Measurements from ENCODE around the gene XPO6. TPM values are rescaled to one million over a fixed set of nuclear protein-coding genes. Genes with fewer than 3 reads are reported as not detected.

XPO6 gene
- total RNA-seq, 2 experiments from 2014 or later: 204 to 267 TPM

DNA sequence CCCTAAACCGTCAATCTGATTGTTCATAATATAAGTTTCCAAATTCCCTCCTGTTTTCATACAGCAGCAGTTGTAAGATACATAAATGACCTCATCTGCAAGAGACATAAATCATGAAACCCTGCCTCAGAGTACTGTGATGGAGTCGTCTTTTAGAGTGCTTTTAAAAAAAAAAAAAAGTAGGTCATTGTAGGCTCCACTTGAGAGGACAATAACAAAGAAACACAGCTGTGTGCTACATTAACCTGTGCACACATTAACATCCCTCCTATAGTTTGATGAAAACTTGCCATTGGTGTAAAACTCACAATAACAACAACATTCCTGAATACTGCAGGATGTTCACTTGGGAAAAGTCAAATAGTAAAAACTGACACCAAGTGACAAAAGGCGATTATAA is 56.5 kb downstream of the XPO6 start:
- DNase-seq (no peak), ATAC-seq (no peak)
- Mint-ChIP-seq H3K36me3 (peaks cover 67% of the 10 kb centered on the region), H3K27me3 (no peaks in the 10 kb centered on the region), H3K4me3 (no peak overlapping the region), H3K27ac (peak overlapping the region; percentile 24), H3K4me1 (peaks cover 47% of the 10 kb centered on the region), H3K9me3 (ENCODE audit: low read depth) (no peaks in the 10 kb centered on the region)
- CTCF ChIA-PET: interaction anchor here (0.7 kb wide), 1 partner anchor 77 kb away, joined by 3 read pairs; no protein-coding TSS in a partner anchor

DNA sequence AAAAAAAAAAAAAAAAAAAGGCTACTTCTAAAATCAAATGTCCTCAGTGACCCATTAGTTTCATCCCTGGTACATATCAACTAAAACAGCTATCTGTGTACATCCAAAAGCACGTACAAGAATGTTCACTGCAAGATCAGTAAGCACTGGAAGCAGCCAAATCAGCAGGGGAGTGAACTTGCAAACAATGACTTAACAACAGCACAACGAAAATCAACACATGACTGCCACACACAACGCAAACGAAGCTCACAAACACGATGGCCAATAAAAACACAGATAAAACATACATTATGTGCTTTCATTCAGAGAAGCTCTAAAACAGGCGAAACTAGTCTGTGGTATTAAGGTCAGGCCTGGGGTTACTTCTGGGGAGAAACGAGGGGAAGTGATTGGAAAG is 60.6 kb downstream of the XPO6 start:
- CTCF ChIA-PET: interaction anchor here (1.3 to 1.8 kb wide), 3 partner anchors 13 to 58 kb away, joined by 4 to 8 read pairs (median 4); no protein-coding TSS in a partner anchor
- H3K27ac Mint-ChIP-seq: peak overlapping the region; percentile 32
- H3K36me3 Mint-ChIP-seq: peaks cover 78% of the 10 kb centered on the region
- peaks cover 60% of the 10 kb centered on the region for H3K4me1 Mint-ChIP-seq
- no peak for DNase-seq
- H3K9me3 Mint-ChIP-seq (ENCODE audit: low read depth): no peaks in the 10 kb centered on the region
- ATAC-seq: no peak
- H3K27me3 Mint-ChIP-seq: no peaks in the 10 kb centered on the region
- no peak overlapping the region for H3K4me3 Mint-ChIP-seq

DNA sequence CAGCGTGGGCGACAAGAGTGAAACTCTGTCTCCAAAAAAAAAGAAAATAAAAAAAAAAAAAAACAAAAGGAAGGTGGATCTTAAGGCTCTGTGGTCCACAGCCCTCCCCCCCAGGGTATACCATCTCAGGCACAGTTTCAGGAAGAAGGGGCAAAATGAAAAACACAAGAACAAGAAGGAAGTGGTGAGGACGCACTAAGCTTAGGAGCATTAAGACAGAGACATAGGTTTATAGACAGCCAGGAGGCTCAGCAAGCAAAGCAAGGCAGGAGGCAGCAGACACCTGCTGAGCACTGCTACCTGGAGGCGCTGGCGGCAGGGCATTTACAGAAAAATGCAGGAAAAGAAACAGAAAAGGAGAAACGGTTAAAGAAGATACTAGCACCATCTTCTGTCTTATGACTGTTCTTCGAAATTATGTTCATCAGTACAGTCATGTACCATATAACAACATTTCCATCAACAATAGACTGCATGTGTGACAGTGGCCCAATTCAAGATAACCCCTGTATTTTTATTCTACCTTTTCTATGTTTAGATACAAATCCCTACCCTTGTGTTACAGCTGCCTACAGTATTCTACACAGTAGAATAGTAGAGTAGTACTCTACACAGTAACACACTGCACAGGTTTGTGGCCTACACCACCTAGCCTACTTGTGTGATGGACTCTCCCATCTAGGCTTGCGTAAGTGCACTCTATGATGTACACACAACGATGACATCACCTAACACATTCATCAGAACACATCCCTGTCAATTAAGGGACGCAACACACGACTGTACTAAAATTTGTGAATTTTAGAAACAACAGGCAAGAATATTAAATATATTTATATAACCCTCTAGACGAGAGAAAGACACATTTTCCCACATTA is 62.5 kb downstream of the XPO6 start:
- ATAC-seq: peak; percentile 62
- no peak overlapping the region for H3K4me3 Mint-ChIP-seq
- DNase-seq: no peak
- H3K27ac Mint-ChIP-seq: peak overlapping the region; percentile 85
- H3K27me3 Mint-ChIP-seq: no peaks in the 10 kb centered on the region
- H3K9me3 Mint-ChIP-seq (ENCODE audit: low read depth): no peaks in the 10 kb centered on the region
- CTCF ChIA-PET: interaction anchor here (0.6 to 1.2 kb wide), 6 partner anchors 8 to 69 kb away, joined by 3 to 5 read pairs (median 3); no protein-coding TSS in a partner anchor
- peaks cover 74% of the 10 kb centered on the region for H3K36me3 Mint-ChIP-seq
- H3K4me1 Mint-ChIP-seq: peaks cover 55% of the 10 kb centered on the region

DNA sequence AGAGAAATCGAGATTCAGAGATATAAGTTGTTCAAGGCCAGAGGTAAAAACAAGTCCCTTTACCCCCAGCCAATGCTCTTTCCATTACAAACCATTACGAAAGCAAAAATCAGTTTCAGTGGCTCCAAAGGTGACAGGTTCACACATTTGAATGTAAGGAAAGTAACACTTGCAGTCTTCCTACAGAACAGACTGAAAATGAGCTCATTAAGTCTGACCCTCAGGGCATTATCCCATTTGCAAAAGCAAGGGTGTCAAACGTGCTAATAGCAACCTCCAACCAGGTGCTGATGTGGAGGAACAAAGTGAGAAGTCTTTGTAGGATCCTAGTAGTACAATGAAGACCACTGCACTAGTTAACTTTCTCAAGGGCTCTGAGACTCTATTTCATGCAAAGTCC is 65.2 kb downstream of the XPO6 start:
- DNase-seq (no peak), ATAC-seq (no peak)
- Mint-ChIP-seq H3K9me3 (ENCODE audit: low read depth) (no peaks in the 10 kb centered on the region), H3K4me1 (peaks cover 72% of the 10 kb centered on the region), H3K27me3 (no peaks in the 10 kb centered on the region), H3K36me3 (peaks cover 62% of the 10 kb centered on the region), H3K27ac (peak overlapping the region; percentile 35), H3K4me3 (no peak overlapping the region)
- CTCF ChIA-PET: no interaction called here

DNA sequence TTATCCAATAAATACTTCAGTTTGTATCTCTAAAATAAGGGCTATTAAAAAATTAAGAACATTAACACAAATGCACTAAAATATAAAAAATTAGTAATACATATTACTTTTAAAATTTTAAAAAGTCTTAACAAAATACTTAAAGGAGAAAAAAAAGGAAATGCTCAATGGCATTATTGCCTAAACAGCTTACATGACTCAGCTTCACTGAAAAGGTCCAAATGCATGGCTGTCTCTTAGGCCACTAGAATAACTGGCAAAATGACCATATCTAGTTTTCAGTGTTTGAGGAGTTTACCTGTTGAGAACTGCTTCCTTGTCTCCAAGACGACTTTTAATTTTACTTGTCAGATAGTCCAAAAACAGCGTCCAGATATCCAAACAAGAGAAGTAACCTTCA is 66.0 kb downstream of the XPO6 start:
- CTCF ChIA-PET: interaction anchor here (0.8 kb wide), 1 partner anchor 12 kb away, joined by 3 read pairs; no protein-coding TSS in a partner anchor
- DNase-seq (no peak), ATAC-seq (no peak)
- H3K4me3 Mint-ChIP-seq: no peak overlapping the region
- no peaks in the 10 kb centered on the region for H3K27me3 Mint-ChIP-seq
- H3K36me3 Mint-ChIP-seq: peaks cover 57% of the 10 kb centered on the region
- H3K9me3 Mint-ChIP-seq (ENCODE audit: low read depth): no peaks in the 10 kb centered on the region
- peak overlapping the region; percentile 59 for H3K27ac Mint-ChIP-seq
- H3K4me1 Mint-ChIP-seq: peaks cover 72% of the 10 kb centered on the region

DNA sequence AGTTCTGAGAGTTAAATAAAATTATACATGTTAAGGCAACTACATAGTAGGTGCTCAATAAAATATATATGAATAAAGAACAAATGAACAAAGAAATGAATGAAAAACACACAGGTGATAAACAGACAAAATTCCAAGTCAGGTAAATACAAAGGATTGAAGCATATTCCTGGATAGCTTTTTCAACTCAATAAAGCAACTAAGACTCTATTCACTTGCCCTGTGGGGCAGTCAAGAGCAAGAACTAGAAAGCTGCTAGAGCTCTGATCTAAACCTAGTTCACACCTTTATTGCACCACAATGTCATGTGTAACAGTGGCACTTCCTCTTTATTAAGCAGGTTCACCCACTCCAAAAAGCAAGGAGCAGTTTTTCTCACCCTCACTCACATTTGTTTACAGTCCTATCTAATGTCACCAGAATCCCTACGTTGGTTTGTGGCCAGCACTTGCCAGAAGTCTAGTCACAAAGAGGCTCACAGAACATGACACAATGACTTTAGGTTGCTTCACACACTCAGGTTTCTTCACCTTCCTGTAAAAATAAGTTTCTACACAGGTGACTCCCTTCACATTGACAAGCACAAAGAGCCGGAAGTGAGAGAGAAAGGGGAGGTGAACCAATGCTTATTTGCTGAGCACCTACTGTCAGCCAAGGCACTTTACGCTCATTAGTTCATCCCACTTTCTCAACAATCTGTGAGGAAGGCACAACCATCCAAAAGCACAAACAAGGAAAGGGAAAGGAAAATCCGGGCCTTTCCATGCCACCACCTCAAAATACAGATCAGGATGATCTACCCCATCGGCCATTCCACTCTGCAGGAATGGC is 70.8 kb downstream of the XPO6 start:
- Mint-ChIP-seq H3K4me3 (peak overlapping the region; percentile 73), H3K27ac (peak overlapping the region; percentile 99), H3K9me3 (ENCODE audit: low read depth) (no peaks in the 10 kb centered on the region), H3K27me3 (no peaks in the 10 kb centered on the region), H3K4me1 (peaks cover 73% of the 10 kb centered on the region), H3K36me3 (peaks cover 43% of the 10 kb centered on the region)
- CTCF ChIA-PET: interaction anchor here (0.9 to 6.3 kb wide), 16 partner anchors 8 to 169 kb away, joined by 3 to 64 read pairs (median 4); no protein-coding TSS in a partner anchor
- DNase-seq (peak; percentile 92), ATAC-seq (peak; percentile 73)

DNA sequence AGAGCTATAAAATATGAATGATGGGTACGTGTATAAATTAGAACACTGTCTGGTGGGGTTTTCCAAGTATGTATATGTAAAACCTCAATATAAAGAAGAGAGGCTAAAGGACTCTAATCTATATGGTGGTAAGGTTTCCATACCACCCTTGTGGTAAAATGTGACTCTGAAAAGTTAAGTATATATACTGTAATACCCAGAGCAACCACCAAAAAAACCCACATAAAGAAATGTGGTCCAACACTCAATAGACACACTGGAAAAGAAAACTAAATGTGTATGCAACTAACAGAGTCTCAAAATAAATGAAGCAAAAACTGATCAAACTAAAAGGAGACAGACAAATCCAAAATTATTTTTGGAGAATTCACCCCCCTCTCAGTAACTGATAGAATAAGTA is 72.2 kb downstream of the XPO6 start:
- Mint-ChIP-seq H3K27ac (peak overlapping the region; percentile 85), H3K27me3 (no peaks in the 10 kb centered on the region), H3K9me3 (ENCODE audit: low read depth) (no peaks in the 10 kb centered on the region), H3K4me3 (peak overlapping the region; percentile 42), H3K4me1 (peaks cover 68% of the 10 kb centered on the region), H3K36me3 (peaks cover 44% of the 10 kb centered on the region)
- no peak for DNase-seq
- CTCF ChIA-PET: interaction anchor here (1.1 to 6.3 kb wide), 6 partner anchors 14 to 178 kb away, joined by 3 to 64 read pairs (median 6); partner anchors contain the start of gene XPO6
- ATAC-seq: peak; percentile 8

DNA sequence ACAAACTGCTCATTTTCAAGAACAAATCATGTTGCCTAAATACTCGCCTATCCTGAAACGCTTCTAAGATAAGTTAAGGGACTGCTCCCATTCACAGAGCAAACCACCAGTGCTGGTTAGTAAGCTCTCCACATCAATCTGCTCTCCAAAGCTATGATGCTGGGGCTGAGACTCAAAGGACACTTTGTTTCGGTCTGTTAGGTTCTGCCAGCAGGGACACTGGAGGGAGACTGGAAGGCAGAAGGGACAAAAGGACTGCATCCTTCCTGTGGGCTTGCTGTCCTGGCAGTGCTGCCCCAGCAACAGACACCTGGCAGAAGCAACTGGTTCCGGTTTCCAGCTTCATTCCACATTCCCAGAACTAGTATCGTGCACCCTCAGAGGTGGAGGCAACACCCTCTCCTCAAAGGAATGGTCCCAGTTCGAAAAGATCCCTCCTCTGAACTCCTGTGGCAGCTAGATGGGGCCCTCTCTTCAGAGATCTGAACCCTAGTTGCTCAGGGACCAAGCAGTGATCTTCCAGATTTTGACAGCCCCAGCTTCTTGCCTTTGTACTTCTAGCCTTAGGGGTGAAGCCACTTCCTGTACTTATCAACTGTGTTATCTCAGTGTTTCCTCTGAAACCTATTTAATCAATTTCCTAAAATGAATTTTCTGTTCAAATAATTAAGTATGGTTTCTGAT is 74.9 kb downstream of the XPO6 start:
- peaks cover 52% of the 10 kb centered on the region for H3K36me3 Mint-ChIP-seq
- no peaks in the 10 kb centered on the region for H3K9me3 Mint-ChIP-seq (ENCODE audit: low read depth)
- peak; percentile 35 for ATAC-seq
- no peak overlapping the region for H3K4me3 Mint-ChIP-seq
- CTCF ChIA-PET: interaction anchor here (0.7 to 6.3 kb wide), 17 partner anchors 8 to 180 kb away, joined by 3 to 64 read pairs (median 3); no protein-coding TSS in a partner anchor
- peak; percentile 69 for DNase-seq
- H3K27me3 Mint-ChIP-seq: no peaks in the 10 kb centered on the region
- peaks cover 47% of the 10 kb centered on the region for H3K4me1 Mint-ChIP-seq
- H3K27ac Mint-ChIP-seq: peak overlapping the region; percentile 80

DNA sequence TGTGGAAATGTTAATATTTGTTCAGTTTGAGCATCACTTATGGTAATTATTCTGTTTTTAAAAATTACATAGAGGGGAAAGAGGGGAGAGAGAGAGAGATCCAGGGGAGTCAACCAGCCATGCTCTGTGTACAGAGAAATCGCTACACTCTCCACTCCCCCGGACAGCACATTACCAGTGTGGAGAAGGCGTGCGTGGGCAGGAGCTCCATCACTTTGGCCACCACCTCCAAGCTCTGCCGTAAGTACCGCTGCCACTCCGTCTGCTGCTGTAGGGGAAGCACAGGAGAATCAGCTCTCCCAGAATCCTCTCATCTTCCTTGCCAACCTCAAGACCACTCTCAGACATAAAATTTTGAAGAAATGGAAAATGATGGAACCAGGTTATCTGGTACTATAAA is 78.1 kb downstream of the XPO6 start:
- CTCF ChIA-PET: interaction anchor here (0.8 to 1.4 kb wide), 4 partner anchors 77 to 358 kb away, joined by 3 read pairs; partner anchors contain the start of gene CLN3
- H3K36me3 Mint-ChIP-seq: peaks cover 58% of the 10 kb centered on the region
- H3K9me3 Mint-ChIP-seq (ENCODE audit: low read depth): no peaks in the 10 kb centered on the region
- no peak for DNase-seq
- H3K27ac Mint-ChIP-seq: no peak overlapping the region
- H3K4me3 Mint-ChIP-seq: no peak overlapping the region
- peaks cover 23% of the 10 kb centered on the region for H3K4me1 Mint-ChIP-seq
- H3K27me3 Mint-ChIP-seq: no peaks in the 10 kb centered on the region
- no peak for ATAC-seq

DNA sequence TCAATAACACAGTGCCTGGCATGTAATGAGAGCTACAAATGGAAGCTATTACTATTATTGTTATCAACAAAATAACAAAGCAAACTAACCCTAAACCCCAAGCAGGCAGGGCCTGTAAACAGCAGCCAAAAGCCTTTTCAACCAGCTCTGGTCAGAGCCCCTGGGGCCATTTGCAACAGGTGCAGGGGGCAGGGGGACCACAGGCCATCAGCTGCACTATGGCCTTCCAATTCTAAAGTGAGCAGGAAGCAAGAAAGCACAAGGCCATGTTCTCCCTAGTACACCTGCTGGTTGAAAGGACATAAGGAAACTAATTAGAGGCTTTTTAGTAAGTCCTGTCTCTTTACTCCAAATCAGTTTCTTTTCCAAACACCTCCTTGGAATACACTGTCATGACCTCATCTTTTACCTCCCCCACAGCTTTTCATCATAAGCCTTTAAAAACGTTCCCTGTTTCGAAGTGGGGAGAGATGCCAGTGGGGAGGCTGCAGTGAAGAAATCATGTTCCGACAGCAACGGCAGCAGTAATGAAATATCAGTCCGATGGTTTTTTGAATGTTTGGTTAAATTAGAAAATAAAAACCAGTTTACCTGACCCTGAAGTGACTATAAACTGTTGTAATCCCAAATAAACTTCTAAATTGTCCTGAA is 79.9 kb downstream of the XPO6 start:
- H3K9me3 Mint-ChIP-seq (ENCODE audit: low read depth): no peaks in the 10 kb centered on the region
- H3K27me3 Mint-ChIP-seq: no peaks in the 10 kb centered on the region
- CTCF ChIA-PET: interaction anchor here (0.8 to 2.2 kb wide), 2 partner anchors 61 to 86 kb away, joined by 3 to 13 read pairs; no protein-coding TSS in a partner anchor
- H3K4me3 Mint-ChIP-seq: no peak overlapping the region
- peaks cover 6% of the 10 kb centered on the region for H3K4me1 Mint-ChIP-seq
- H3K36me3 Mint-ChIP-seq: peaks cover 57% of the 10 kb centered on the region
- no peak overlapping the region for H3K27ac Mint-ChIP-seq
- DNase-seq (no peak), ATAC-seq (no peak)

DNA sequence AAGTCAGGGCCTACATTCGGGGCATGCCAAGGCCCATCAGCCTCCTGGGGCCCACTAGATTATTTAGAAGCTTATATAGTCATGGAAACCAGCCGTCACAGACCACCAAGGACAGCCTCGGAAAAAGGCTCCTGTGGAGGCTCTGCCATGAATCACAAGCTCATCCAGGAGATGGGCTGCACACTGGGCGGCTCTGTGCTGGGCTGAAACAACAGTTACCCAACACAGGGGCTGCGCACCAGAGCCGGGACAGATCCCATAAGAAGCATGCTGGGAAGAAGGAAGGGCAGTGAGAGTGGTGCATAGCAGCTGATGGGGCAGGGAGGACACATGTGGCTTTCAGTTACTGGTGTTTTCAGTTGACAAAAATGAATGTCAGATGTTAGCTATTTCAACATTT is 80.6 kb downstream of the XPO6 start:
- Mint-ChIP-seq H3K27me3 (no peaks in the 10 kb centered on the region), H3K4me1 (no peaks in the 10 kb centered on the region), H3K9me3 (ENCODE audit: low read depth) (no peaks in the 10 kb centered on the region), H3K4me3 (no peak overlapping the region), H3K36me3 (peaks cover 59% of the 10 kb centered on the region), H3K27ac (no peak overlapping the region)
- ATAC-seq (no peak), DNase-seq (no peak)
- CTCF ChIA-PET: interaction anchor here (0.8 to 2.2 kb wide), 3 partner anchors 10 to 87 kb away, joined by 3 to 13 read pairs (median 4); no protein-coding TSS in a partner anchor

Data from activated CD8-positive, alpha-beta memory T cell treated with anti-CD3 and anti-CD28 coated beads, Interleukin-2, amount 10 ng/mL, durations not matched to agents 7 days and 5 days (primary cell).